ENCODE data around the gene PPP1R1C. TPM values are rescaled to one million over a fixed set of nuclear protein-coding genes. Genes with fewer than 3 reads are reported as not detected.

PPP1R1C gene
- total RNA-seq, 4 donors from 2014 or later: 1.1 to 9.2 TPM; not detected in 2

GRCh38 chr2:181991171-181991885, 5.7 kb downstream of the PPP1R1C start:
- DNase-seq: no peak
- H3K4me3 ChIP-seq: no peak overlapping the region
- TF ChIP-seq CTCF (IDR thresholded peaks at IDR 0.05): no peak
- TF ChIP-seq POLR2A (IDR thresholded peaks at IDR 0.05): no peak
- no peaks in the 10 kb centered on the region for H3K36me3 ChIP-seq
- H3K27ac ChIP-seq: no peak overlapping the region
- H3K27me3 ChIP-seq: no peaks in the 10 kb centered on the region
- H3K9me3 ChIP-seq: no peaks in the 10 kb centered on the region
- intact Hi-C loops (cut with DNase I): no loop called here
- WGBS, 2 donors: 73 to 88% methylated on average over 2 of the region's 2 CpGs
- H3K4me1 ChIP-seq: no peaks in the 10 kb centered on the region

- Histone ChIP-seq H3K9me3 (no peaks in the 10 kb centered on the region), H3K4me1 (no peaks in the 10 kb centered on the region), H3K36me3 (no peaks in the 10 kb centered on the region), H3K27me3 (no peaks in the 10 kb centered on the region), H3K4me3 (no peak overlapping the region), H3K27ac (no peak overlapping the region)
- intact Hi-C loops (cut with DNase I): no loop called here
- DNase-seq: no peak
- 64 to 69% methylated on average over 3 of the region's 3 CpGs for WGBS, 2 donors
- TF ChIP-seq CTCF (IDR thresholded peaks at IDR 0.05): no peak
- no peak for TF ChIP-seq POLR2A (IDR thresholded peaks at IDR 0.05)
Measured at GRCh38 chr2:181992776-181993175, 7.1 kb downstream of the PPP1R1C start.

GRCh38 chr2:181995289-181995688, 9.6 kb downstream of the PPP1R1C start:
- no peak for DNase-seq
- TF ChIP-seq CTCF (IDR thresholded peaks at IDR 0.05) (no peak), POLR2A (IDR thresholded peaks at IDR 0.05) (no peak)
- 86 to 93% methylated on average over 1 of the region's 1 CpG for WGBS, 2 donors
- H3K4me3 ChIP-seq: no peak overlapping the region
- no peaks in the 10 kb centered on the region for H3K4me1 ChIP-seq
- H3K27ac ChIP-seq: no peak overlapping the region
- no peaks in the 10 kb centered on the region for H3K27me3 ChIP-seq
- intact Hi-C loops (cut with DNase I): no loop called here
- no peaks in the 10 kb centered on the region for H3K36me3 ChIP-seq
- H3K9me3 ChIP-seq: no peaks in the 10 kb centered on the region

GRCh38 chr2:181998041-181998835, 12.6 kb downstream of the PPP1R1C start:
- Histone ChIP-seq H3K36me3 (no peaks in the 10 kb centered on the region), H3K27ac (no peak overlapping the region), H3K27me3 (no peaks in the 10 kb centered on the region), H3K4me1 (no peaks in the 10 kb centered on the region), H3K4me3 (no peak overlapping the region), H3K9me3 (no peaks in the 10 kb centered on the region)
- intact Hi-C loops (cut with DNase I): no loop called here
- TF ChIP-seq CTCF (IDR thresholded peaks at IDR 0.05): no peak
- no peak for TF ChIP-seq POLR2A (IDR thresholded peaks at IDR 0.05)
- no peak for DNase-seq
- WGBS, 2 donors: 65 to 66% methylated on average over 8 of the region's 8 CpGs

GRCh38 chr2:181998891-181999654, 13.4 kb downstream of the PPP1R1C start:
- intact Hi-C loops (cut with DNase I): no loop called here

More at GRCh38 chr2:181998891-181999654, 13.4 kb downstream of the PPP1R1C start:
- Histone ChIP-seq H3K4me1 (no peaks in the 10 kb centered on the region), H3K27ac (no peak overlapping the region), H3K27me3 (no peaks in the 10 kb centered on the region), H3K9me3 (no peaks in the 10 kb centered on the region), H3K4me3 (no peak overlapping the region), H3K36me3 (no peaks in the 10 kb centered on the region)
- 71 to 76% methylated on average over 2 of the region's 2 CpGs for WGBS, 2 donors
- no peak for DNase-seq
- TF ChIP-seq CTCF (IDR thresholded peaks at IDR 0.05): no peak
- no peak for TF ChIP-seq POLR2A (IDR thresholded peaks at IDR 0.05)
